ENCODE results near the gene HBG2. TPM values are rescaled to one million over a fixed set of nuclear protein-coding genes. Genes with fewer than 3 reads are reported as not detected.
"Not testable (repeated sequence)": the region's sequence is repeated elsewhere in the genome, so short reads cannot be mapped to it uniquely, and the experiment has no call there.

Gene HBG2
- total RNA-seq, 1 donor from 2014 or later, result not detected

DNA sequence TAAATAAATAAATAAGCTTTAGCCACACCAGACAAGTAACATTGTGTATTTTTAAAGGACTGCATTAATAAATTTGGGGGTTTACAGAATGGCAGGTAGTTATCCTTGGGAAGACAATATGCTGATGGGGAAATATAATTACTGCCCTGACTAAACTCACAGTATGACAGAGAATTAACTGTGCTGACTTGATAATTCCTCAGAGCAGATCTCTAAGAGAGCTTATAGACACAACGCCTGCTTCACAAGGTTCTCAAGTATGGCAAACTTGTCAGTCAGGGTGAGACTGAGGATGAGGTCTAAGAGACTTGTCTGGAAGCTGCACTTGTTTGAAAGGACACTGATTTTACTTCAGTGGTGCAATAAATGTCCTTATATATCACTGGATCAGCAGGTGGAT lies 43.9 kb upstream of the HBG2 start:
- TF ChIP-seq, protein P1, sequence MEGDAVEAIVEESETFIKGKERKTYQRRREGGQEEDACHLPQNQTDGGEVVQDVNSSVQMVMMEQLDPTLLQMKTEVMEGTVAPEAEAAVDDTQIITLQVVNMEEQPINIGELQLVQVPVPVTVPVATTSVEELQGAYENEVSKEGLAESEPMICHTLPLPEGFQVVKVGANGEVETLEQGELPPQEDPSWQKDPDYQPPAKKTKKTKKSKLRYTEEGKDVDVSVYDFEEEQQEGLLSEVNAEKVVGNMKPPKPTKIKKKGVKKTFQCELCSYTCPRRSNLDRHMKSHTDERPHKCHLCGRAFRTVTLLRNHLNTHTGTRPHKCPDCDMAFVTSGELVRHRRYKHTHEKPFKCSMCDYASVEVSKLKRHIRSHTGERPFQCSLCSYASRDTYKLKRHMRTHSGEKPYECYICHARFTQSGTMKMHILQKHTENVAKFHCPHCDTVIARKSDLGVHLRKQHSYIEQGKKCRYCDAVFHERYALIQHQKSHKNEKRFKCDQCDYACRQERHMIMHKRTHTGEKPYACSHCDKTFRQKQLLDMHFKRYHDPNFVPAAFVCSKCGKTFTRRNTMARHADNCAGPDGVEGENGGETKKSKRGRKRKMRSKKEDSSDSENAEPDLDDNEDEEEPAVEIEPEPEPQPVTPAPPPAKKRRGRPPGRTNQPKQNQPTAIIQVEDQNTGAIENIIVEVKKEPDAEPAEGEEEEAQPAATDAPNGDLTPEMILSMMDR (IDR thresholded peaks at IDR 0.05; ENCODE audit: partially characterized antibody, unreplicated experiment), result no peak
- peaks cover 1% of the 10 kb centered on the region for H3K9me3 Mint-ChIP-seq (ENCODE audit: unreplicated experiment)
- H3K27ac Mint-ChIP-seq (ENCODE audit: unreplicated experiment), result no peak overlapping the region
- H3K36me3 Mint-ChIP-seq (ENCODE audit: unreplicated experiment), result no peaks in the 10 kb centered on the region
- no peaks in the 10 kb centered on the region for H3K27me3 Mint-ChIP-seq (ENCODE audit: unreplicated experiment)
- H3K4me1 Mint-ChIP-seq (ENCODE audit: low read depth, unreplicated experiment), result no peaks in the 10 kb centered on the region
- DNase-seq, result no peak
- no peak overlapping the region for H3K4me3 Mint-ChIP-seq (ENCODE audit: unreplicated experiment)

DNA sequence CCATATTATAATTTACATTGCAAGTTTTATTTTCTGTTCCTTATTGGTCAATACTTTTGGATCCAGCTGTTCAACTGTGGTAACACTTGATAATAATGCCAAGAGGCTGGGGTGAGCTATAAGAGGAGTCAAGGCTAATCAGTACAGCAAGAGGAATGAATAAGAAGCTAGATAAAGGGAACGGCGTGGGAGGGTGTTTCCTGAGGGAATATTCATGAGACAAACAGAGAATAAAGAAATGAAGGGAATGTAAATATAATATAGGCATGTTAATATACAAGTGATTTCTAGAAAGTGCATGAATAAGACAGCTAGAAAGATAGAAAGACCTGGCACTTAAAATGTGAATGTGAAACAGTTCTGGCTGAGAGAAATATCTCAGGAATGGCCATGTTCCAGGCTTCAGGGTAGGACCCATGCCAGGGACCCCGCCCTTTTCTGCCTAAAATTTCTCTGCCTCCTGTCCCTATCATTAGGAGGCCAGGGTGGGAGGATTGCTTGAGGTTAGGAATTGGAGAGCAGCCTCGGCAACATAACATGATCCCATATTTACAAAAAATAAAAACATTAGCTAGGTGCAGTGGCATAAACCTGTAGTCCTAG lies 43.2 kb upstream of the HBG2 start:
- TF ChIP-seq, protein P1 (IDR thresholded peaks at IDR 0.05; ENCODE audit: partially characterized antibody, unreplicated experiment), result no peak
- Mint-ChIP-seq H3K36me3 (ENCODE audit: unreplicated experiment) (no peaks in the 10 kb centered on the region), H3K4me1 (ENCODE audit: low read depth, unreplicated experiment) (no peaks in the 10 kb centered on the region), H3K9me3 (ENCODE audit: unreplicated experiment) (peaks cover 1% of the 10 kb centered on the region), H3K27me3 (ENCODE audit: unreplicated experiment) (peaks cover 2% of the 10 kb centered on the region), H3K27ac (ENCODE audit: unreplicated experiment) (no peak overlapping the region), H3K4me3 (ENCODE audit: unreplicated experiment) (no peak overlapping the region)
- DNase-seq, result no peak

DNA sequence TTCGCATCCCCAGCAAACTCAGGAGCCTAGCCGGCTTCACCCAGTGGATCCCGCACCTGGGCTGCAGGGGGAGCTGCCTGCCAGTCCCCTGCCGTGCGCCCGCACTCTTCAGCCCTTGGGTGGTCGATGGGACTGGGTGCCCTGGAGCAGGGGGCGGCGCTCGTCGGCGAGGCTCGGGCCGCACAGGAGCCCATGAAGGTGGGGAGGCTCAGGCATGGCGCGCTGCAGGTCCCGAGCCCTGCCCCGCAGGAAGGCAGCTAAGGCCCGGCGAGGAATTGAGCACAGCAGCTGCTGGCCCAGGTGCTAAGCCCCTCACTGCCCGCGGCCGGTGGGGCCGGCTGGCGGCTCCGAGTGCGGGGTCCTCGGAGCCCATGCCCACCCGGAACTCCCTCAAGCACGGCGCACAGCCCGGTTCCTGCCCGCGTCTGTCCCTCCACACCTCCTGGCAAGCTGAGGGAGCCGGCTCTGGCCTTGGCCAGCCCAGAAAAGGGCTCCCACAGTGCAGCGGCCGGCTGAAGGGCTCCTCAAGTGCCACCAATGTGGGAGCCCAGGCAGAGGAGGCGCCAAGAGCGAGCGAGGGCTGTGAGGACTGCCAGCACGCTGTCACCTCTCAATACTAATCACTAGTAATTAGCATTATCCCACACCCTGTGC lies 39.9 kb upstream of the HBG2 start:
- not testable (repeated sequence) for H3K4me1 Mint-ChIP-seq (ENCODE audit: low read depth, unreplicated experiment); H3K27ac Mint-ChIP-seq (ENCODE audit: unreplicated experiment); H3K27me3 Mint-ChIP-seq (ENCODE audit: unreplicated experiment); H3K36me3 Mint-ChIP-seq (ENCODE audit: unreplicated experiment); H3K9me3 Mint-ChIP-seq (ENCODE audit: unreplicated experiment); DNase-seq; H3K4me3 Mint-ChIP-seq (ENCODE audit: unreplicated experiment)

DNA sequence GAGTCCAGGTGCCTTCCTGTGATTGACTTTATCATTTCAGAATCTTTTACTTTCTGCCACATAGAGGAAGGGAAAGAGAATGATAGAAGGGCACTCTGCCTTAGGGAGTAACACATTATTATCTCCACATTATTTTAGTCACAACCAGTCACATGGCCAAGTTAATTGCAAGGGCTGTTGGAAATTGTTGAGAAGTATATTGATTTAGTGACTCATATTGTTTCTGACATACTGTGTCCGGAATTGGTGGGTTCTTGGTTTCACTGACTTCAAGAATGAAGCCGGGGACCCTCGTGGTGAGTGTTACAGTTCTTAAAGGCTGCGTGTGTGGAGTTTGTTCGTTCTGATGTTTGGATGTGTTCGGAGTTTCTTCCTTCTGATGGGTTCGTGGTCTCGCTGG lies 38.4 kb upstream of the HBG2 start:
- no peak for DNase-seq
- Mint-ChIP-seq H3K4me1 (ENCODE audit: low read depth, unreplicated experiment) (no peaks in the 10 kb centered on the region), H3K4me3 (ENCODE audit: unreplicated experiment) (no peak overlapping the region), H3K27ac (ENCODE audit: unreplicated experiment) (no peak overlapping the region), H3K36me3 (ENCODE audit: unreplicated experiment) (no peaks in the 10 kb centered on the region), H3K9me3 (ENCODE audit: unreplicated experiment) (peaks cover 1% of the 10 kb centered on the region), H3K27me3 (ENCODE audit: unreplicated experiment) (peaks cover 2% of the 10 kb centered on the region)
- TF ChIP-seq, protein P1 (IDR thresholded peaks at IDR 0.05; ENCODE audit: partially characterized antibody, unreplicated experiment), result no peak

DNA sequence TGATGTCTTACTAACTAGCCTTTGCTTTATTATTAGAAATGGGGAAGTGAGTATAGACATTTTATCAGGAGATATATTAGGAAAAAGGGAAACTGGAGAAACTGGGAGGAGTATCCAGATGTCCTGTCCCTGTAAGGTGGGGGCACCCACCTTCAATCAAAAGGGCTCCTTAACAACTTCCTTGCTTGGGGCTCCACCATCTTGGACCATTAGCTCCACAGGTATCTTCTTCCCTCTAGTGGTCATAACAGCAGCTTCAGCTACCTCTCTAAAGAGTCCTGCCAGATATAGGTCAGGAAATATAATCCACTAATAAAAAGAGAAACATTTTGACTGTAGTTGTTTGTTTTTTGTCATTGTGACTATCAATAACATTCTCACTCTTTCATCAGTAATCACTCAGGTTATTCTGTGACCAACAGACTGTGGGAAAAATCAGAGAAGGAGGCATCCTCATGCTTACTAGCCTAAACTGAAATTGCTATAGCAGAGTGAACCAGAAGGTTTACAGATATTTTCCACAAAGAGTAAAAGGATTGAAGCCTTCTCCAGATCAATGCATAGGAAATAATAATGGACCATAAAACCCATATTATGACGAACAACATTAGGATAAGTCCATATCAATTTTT lies 36.7 kb upstream of the HBG2 start:
- peaks cover 2% of the 10 kb centered on the region for H3K27me3 Mint-ChIP-seq (ENCODE audit: unreplicated experiment)
- H3K9me3 Mint-ChIP-seq (ENCODE audit: unreplicated experiment), result peaks cover 1% of the 10 kb centered on the region
- no peak for DNase-seq
- H3K27ac Mint-ChIP-seq (ENCODE audit: unreplicated experiment), result no peak overlapping the region
- no peaks in the 10 kb centered on the region for H3K36me3 Mint-ChIP-seq (ENCODE audit: unreplicated experiment)
- TF ChIP-seq, protein P1 (IDR thresholded peaks at IDR 0.05; ENCODE audit: partially characterized antibody, unreplicated experiment), result peak; percentile 53
- H3K4me3 Mint-ChIP-seq (ENCODE audit: unreplicated experiment), result no peak overlapping the region
- no peaks in the 10 kb centered on the region for H3K4me1 Mint-ChIP-seq (ENCODE audit: low read depth, unreplicated experiment)

Data from glutamatergic neuron (in vitro differentiated cells).